Breast epithelium (tissue), 4 donors: ENCODE results near the gene DNM3. TPM values are rescaled to one million over a fixed set of nuclear protein-coding genes. Genes with fewer than 3 reads are reported as not detected.

Source experiments
- DNase-seq, 2 donors: peaks; one replicate each; pipeline ENCODE4 v3.0.0-alpha.2; 2019; ENCODE audit warnings: low spot score in 2 of 2
- H3K27ac ChIP-seq, 2 donors: fragments of 200-600 bp; sonication (generic) in 1 of 2; one replicate each; pipeline ENCODE4 v1.5.1; 2016 to 2019; ENCODE audit warnings: mild to moderate bottlenecking in 1 of 2
- H3K27me3 ChIP-seq, 2 donors: fragments of 200-600 bp; sonication (generic) in 1 of 2; one replicate each; pipeline versions ENCODE4 v1.5.1 to v1.6.0; 2017 to 2019; ENCODE audit warnings: control low read depth in 1 of 2, mild to moderate bottlenecking in 1 of 2
- H3K36me3 ChIP-seq: fragments of 200-600 bp; one replicate; pipeline ENCODE4 v1.5.1; 2019
- H3K4me1 ChIP-seq, 2 donors: fragments of 200-600 bp; sonication (generic); one replicate each; pipeline ENCODE4 v1.5.1; 2016 to 2019; ENCODE audit warnings: control low read depth in 1 of 2
- H3K4me3 ChIP-seq, 3 donors: fragments of 200-600 bp; sonication (generic); 1 replicate in 2 of 3; 2 replicates in 1 of 3; pipeline ENCODE4 v1.5.1; 2016 to 2019; ENCODE audit warnings: mild to moderate bottlenecking in 3 of 3, moderate library complexity in 2 of 3
- H3K9me3 ChIP-seq, 2 donors: fragments of 200-600 bp; sonication (generic) in 1 of 2; one replicate each; pipeline ENCODE4 v1.5.1; 2016 to 2019; ENCODE audit warnings: control low read depth in 1 of 2
- CTCF ChIP-seq, 3 donors: fragments of 450-650 bp; IDR thresholded peaks; one replicate each; pipeline ENCODE4 v1.5.1; 2016 to 2017; ENCODE audit warnings: antibody characterized with exemption in 3 of 3, mild to moderate bottlenecking in 3 of 3, moderate library complexity in 3 of 3
- POLR2A ChIP-seq: fragments of 450-650 bp; IDR thresholded peaks from one replicate; pipeline ENCODE4 v1.6.1; 2016; ENCODE audit warnings: antibody characterized with exemption, mild to moderate bottlenecking, moderate library complexity
- POLR2AphosphoS5 ChIP-seq, 3 donors: sonication (generic); formaldehyde crosslinking; IDR thresholded peaks; one replicate each; pipeline ENCODE4 v1.6.1; 2017; ENCODE audit warnings: antibody characterized with exemption in 3 of 3
- intact Hi-C: fragments of 100-400 bp; cut with DNase I; formaldehyde crosslinking; loops from one replicate; pipeline ENCODE4 v1.15.1; 2023; ENCODE audit warnings: low total_unique reads
- total RNA-seq, 3 donors: library from RNA; depleted of rRNA; stranded (reverse); fragments of >200 nt; gene quantifications; one replicate each; pipeline ENCODE4 v1.1.0, GENCODE V29; 2016

The DNM3 gene
- total RNA-seq, 3 donors from 2014 or later: 5.1 to 7.5 (median 6.6) TPM

GRCh38 chr1:171939740-171940139 lies 98.4 kb downstream of the DNM3 start:
- TF ChIP-seq POLR2A: no peak
- no peak for TF ChIP-seq POLR2AphosphoS5 (IDR thresholded peaks at IDR 0.05)
- no peak for TF ChIP-seq CTCF (IDR thresholded peaks at IDR 0.05)
- no peaks in the 10 kb centered on the region for H3K4me1 ChIP-seq
- no peak overlapping the region for H3K27ac ChIP-seq
- intact Hi-C loops: no loop called here
- no peaks in the 10 kb centered on the region for H3K27me3 ChIP-seq
- DNase-seq: no peak
- no peaks in the 10 kb centered on the region for H3K36me3 ChIP-seq
- no peak overlapping the region for H3K4me3 ChIP-seq
- no peaks in the 10 kb centered on the region for H3K9me3 ChIP-seq

GRCh38 chr1:171940368-171940767 lies 99.1 kb downstream of the DNM3 start:
- Histone ChIP-seq H3K4me3 (no peak overlapping the region), H3K4me1 (no peaks in the 10 kb centered on the region), H3K36me3 (no peaks in the 10 kb centered on the region), H3K9me3 (no peaks in the 10 kb centered on the region), H3K27me3 (no peaks in the 10 kb centered on the region), H3K27ac (no peak overlapping the region)
- intact Hi-C loops: no loop called here
- DNase-seq: no peak
- TF ChIP-seq POLR2AphosphoS5 (IDR thresholded peaks at IDR 0.05): no peak
- no peak for TF ChIP-seq CTCF (IDR thresholded peaks at IDR 0.05)
- no peak for TF ChIP-seq POLR2A

GRCh38 chr1:171941920-171942319 lies 100.6 kb downstream of the DNM3 start:
- TF ChIP-seq CTCF (IDR thresholded peaks at IDR 0.05) (no peak), POLR2AphosphoS5 (IDR thresholded peaks at IDR 0.05) (no peak), POLR2A (no peak)
- no peak for DNase-seq
- H3K4me1 ChIP-seq: no peaks in the 10 kb centered on the region
- intact Hi-C loops: no loop called here
- H3K4me3 ChIP-seq: no peak overlapping the region
- H3K36me3 ChIP-seq: no peaks in the 10 kb centered on the region
- no peaks in the 10 kb centered on the region for H3K9me3 ChIP-seq
- H3K27ac ChIP-seq: no peak overlapping the region
- no peaks in the 10 kb centered on the region for H3K27me3 ChIP-seq

GRCh38 chr1:171943973-171944561 lies 102.8 kb downstream of the DNM3 start:
- Histone ChIP-seq H3K27me3 (no peaks in the 10 kb centered on the region), H3K27ac (no peak overlapping the region), H3K4me1 (no peaks in the 10 kb centered on the region), H3K4me3 (no peak overlapping the region), H3K9me3 (no peaks in the 10 kb centered on the region), H3K36me3 (no peaks in the 10 kb centered on the region)
- no peak for DNase-seq
- no peak for TF ChIP-seq CTCF (IDR thresholded peaks at IDR 0.05)
- no peak for TF ChIP-seq POLR2A
- no peak for TF ChIP-seq POLR2AphosphoS5 (IDR thresholded peaks at IDR 0.05)
- intact Hi-C loops: no loop called here

GRCh38 chr1:171948511-171948910 lies 107.2 kb downstream of the DNM3 start:
- Histone ChIP-seq H3K36me3 (no peaks in the 10 kb centered on the region), H3K27ac (no peak overlapping the region), H3K4me1 (no peaks in the 10 kb centered on the region), H3K9me3 (no peaks in the 10 kb centered on the region), H3K4me3 (no peak overlapping the region), H3K27me3 (peaks cover 0 to 1% of the 10 kb centered on the region in 2 donors)
- intact Hi-C loops: no loop called here
- TF ChIP-seq POLR2A (no peak), POLR2AphosphoS5 (IDR thresholded peaks at IDR 0.05) (no peak), CTCF (IDR thresholded peaks at IDR 0.05) (no peak)
- no peak for DNase-seq
